ENCODE measurements around the gene FUOM. TPM values are rescaled to one million over a fixed set of nuclear protein-coding genes. Genes with fewer than 3 reads are reported as not detected.

The FUOM gene
- polyA plus RNA-seq, 2 donors: 10.0 to 11.7 TPM

- Histone ChIP-seq H3K36me3 (ENCODE audit: control insufficient read depth in 2 of 2, insufficient read depth in 2 of 2, low read length in 1 of 2) (no peaks in the 10 kb centered on the region), H3K4me1 (ENCODE audit: control insufficient read depth in 2 of 2, insufficient read depth in 2 of 2, low read length in 1 of 2) (no peaks in the 10 kb centered on the region), H3K27ac (ENCODE audit: low read depth in 2 of 2, low read length in 1 of 2) (no peak overlapping the region), H3K4me3 (ENCODE audit: low read depth in 1 of 2, low read length in 2 of 2) (no peak overlapping the region), H3K27me3 (ENCODE audit: control insufficient read depth in 1 of 2, insufficient read depth in 2 of 2, low read length in 2 of 2) (no peaks in the 10 kb centered on the region), H3K9me3 (ENCODE audit: control insufficient read depth in 2 of 2, insufficient read depth in 1 of 2, low read depth in 1 of 2, low read length in 1 of 2) (peaks cover 0 to 3% of the 10 kb centered on the region in 2 donors)
- 76 to 79% methylated on average over 12 of the region's 12 CpGs for WGBS, 2 donors
Observed at GRCh38 chr10:133350283-133350949, 7.4 kb downstream of the FUOM start.

DNA sequence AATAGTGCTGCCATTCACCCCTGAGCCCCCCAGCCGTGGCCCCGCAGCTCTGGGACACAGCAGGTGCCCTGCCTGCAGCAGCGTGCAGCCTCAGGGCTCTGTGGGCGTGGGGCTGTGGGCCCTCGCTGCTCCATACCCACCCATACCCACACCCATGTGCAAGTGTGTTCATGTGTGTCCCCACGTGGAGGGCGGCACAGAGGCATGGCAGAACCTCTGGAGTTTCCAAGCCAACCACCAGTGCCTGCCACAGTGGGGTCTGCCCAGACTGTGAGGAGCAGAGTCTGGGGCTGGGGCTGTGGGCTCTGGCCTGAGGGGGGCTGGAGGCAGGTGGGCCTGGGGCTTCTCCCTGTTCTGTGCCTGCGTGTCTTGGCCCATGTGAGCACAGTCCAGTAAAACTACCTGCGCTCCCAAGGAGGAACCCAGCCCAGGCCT, 8.2 kb downstream of the FUOM start:
- Histone ChIP-seq H3K9me3 (ENCODE audit: control insufficient read depth in 2 of 2, insufficient read depth in 1 of 2, low read depth in 1 of 2, low read length in 1 of 2) (peaks cover 0 to 3% of the 10 kb centered on the region in 2 donors), H3K4me3 (ENCODE audit: low read depth in 1 of 2, low read length in 2 of 2) (no peak overlapping the region), H3K27me3 (ENCODE audit: control insufficient read depth in 1 of 2, insufficient read depth in 2 of 2, low read length in 2 of 2) (no peaks in the 10 kb centered on the region), H3K4me1 (ENCODE audit: control insufficient read depth in 2 of 2, insufficient read depth in 2 of 2, low read length in 1 of 2) (no peaks in the 10 kb centered on the region), H3K27ac (ENCODE audit: low read depth in 2 of 2, low read length in 1 of 2) (no peak overlapping the region), H3K36me3 (ENCODE audit: control insufficient read depth in 2 of 2, insufficient read depth in 2 of 2, low read length in 1 of 2) (no peaks in the 10 kb centered on the region)
- WGBS, 2 donors: 50 to 56% methylated on average over 9 of the region's 9 CpGs

GRCh38 chr10:133349160-133349568, 8.7 kb downstream of the FUOM start:
- no peaks in the 10 kb centered on the region for H3K27me3 ChIP-seq (ENCODE audit: control insufficient read depth in 1 of 2, insufficient read depth in 2 of 2, low read length in 2 of 2)
- 75% methylated on average over 8 of the region's 8 CpGs for WGBS, 2 donors
- H3K36me3 ChIP-seq (ENCODE audit: control insufficient read depth in 2 of 2, insufficient read depth in 2 of 2, low read length in 1 of 2): no peaks in the 10 kb centered on the region
- peaks cover 0 to 3% of the 10 kb centered on the region in 2 donors for H3K9me3 ChIP-seq (ENCODE audit: control insufficient read depth in 2 of 2, insufficient read depth in 1 of 2, low read depth in 1 of 2, low read length in 1 of 2)
- no peak overlapping the region for H3K4me3 ChIP-seq (ENCODE audit: low read depth in 1 of 2, low read length in 2 of 2)
- H3K27ac ChIP-seq (ENCODE audit: low read depth in 2 of 2, low read length in 1 of 2): no peak overlapping the region
- no peaks in the 10 kb centered on the region for H3K4me1 ChIP-seq (ENCODE audit: control insufficient read depth in 2 of 2, insufficient read depth in 2 of 2, low read length in 1 of 2)

- H3K36me3 ChIP-seq (ENCODE audit: control insufficient read depth in 2 of 2, insufficient read depth in 2 of 2, low read length in 1 of 2): no peaks in the 10 kb centered on the region
- no peaks in the 10 kb centered on the region for H3K27me3 ChIP-seq (ENCODE audit: control insufficient read depth in 1 of 2, insufficient read depth in 2 of 2, low read length in 2 of 2)
- no peak overlapping the region for H3K27ac ChIP-seq (ENCODE audit: low read depth in 2 of 2, low read length in 1 of 2)
- WGBS, 2 donors: 49 to 50% methylated on average over 14 to 16 of the region's 16 CpGs
- peaks cover 0 to 3% of the 10 kb centered on the region in 2 donors for H3K9me3 ChIP-seq (ENCODE audit: control insufficient read depth in 2 of 2, insufficient read depth in 1 of 2, low read depth in 1 of 2, low read length in 1 of 2)
- H3K4me3 ChIP-seq (ENCODE audit: low read depth in 1 of 2, low read length in 2 of 2): no peak overlapping the region
- H3K4me1 ChIP-seq (ENCODE audit: control insufficient read depth in 2 of 2, insufficient read depth in 2 of 2, low read length in 1 of 2): no peaks in the 10 kb centered on the region
Observed at GRCh38 chr10:133347710-133348517, 9.9 kb downstream of the FUOM start.

DNA sequence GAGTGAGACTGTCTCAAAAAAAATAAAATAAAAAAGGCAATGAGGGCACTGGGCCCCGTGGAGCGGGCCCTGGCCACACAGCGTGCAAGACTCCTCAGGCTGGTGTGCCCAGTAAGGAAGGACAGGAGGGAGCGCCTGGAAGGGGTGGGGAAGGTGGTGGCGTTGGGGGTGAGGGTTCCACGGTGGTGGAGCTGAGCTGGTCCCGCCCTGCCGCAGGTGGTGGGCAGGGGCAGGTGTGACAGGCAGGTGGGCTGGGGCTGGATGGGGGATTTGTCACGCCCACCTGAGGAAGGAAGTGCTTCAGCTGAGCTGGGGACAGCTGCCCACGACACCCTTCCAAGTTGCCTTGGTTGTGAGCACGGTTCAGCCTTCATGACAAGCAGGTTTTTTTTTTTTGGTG, 11.4 kb downstream of the FUOM start:
- H3K27ac ChIP-seq (ENCODE audit: low read depth in 2 of 2, low read length in 1 of 2): no peak overlapping the region
- no peak overlapping the region for H3K4me3 ChIP-seq (ENCODE audit: low read depth in 1 of 2, low read length in 2 of 2)
- no peaks in the 10 kb centered on the region for H3K36me3 ChIP-seq (ENCODE audit: control insufficient read depth in 2 of 2, insufficient read depth in 2 of 2, low read length in 1 of 2)
- no peaks in the 10 kb centered on the region for H3K27me3 ChIP-seq (ENCODE audit: control insufficient read depth in 1 of 2, insufficient read depth in 2 of 2, low read length in 2 of 2)
- H3K4me1 ChIP-seq (ENCODE audit: control insufficient read depth in 2 of 2, insufficient read depth in 2 of 2, low read length in 1 of 2): no peaks in the 10 kb centered on the region
- WGBS, 2 donors: 48 to 54% methylated on average over 11 of the region's 11 CpGs
- H3K9me3 ChIP-seq (ENCODE audit: control insufficient read depth in 2 of 2, insufficient read depth in 1 of 2, low read depth in 1 of 2, low read length in 1 of 2): peaks cover 0 to 3% of the 10 kb centered on the region in 2 donors

GRCh38 chr10:133344236-133344635, 13.6 kb downstream of the FUOM start:
- Histone ChIP-seq H3K36me3 (ENCODE audit: control insufficient read depth in 2 of 2, insufficient read depth in 2 of 2, low read length in 1 of 2) (no peaks in the 10 kb centered on the region), H3K4me1 (ENCODE audit: control insufficient read depth in 2 of 2, insufficient read depth in 2 of 2, low read length in 1 of 2) (no peaks in the 10 kb centered on the region), H3K4me3 (ENCODE audit: low read depth in 1 of 2, low read length in 2 of 2) (no peak overlapping the region), H3K27ac (ENCODE audit: low read depth in 2 of 2, low read length in 1 of 2) (no peak overlapping the region), H3K27me3 (ENCODE audit: control insufficient read depth in 1 of 2, insufficient read depth in 2 of 2, low read length in 2 of 2) (no peaks in the 10 kb centered on the region), H3K9me3 (ENCODE audit: control insufficient read depth in 2 of 2, insufficient read depth in 1 of 2, low read depth in 1 of 2, low read length in 1 of 2) (peaks cover 0 to 8% of the 10 kb centered on the region in 2 donors)
- 64 to 70% methylated on average over 5 of the region's 5 CpGs for WGBS, 2 donors

- Histone ChIP-seq H3K9me3 (ENCODE audit: control insufficient read depth in 2 of 2, insufficient read depth in 1 of 2, low read depth in 1 of 2, low read length in 1 of 2) (peaks cover 0 to 10% of the 10 kb centered on the region in 2 donors), H3K27ac (ENCODE audit: low read depth in 2 of 2, low read length in 1 of 2) (no peak overlapping the region), H3K4me3 (ENCODE audit: low read depth in 1 of 2, low read length in 2 of 2) (no peak overlapping the region), H3K4me1 (ENCODE audit: control insufficient read depth in 2 of 2, insufficient read depth in 2 of 2, low read length in 1 of 2) (no peaks in the 10 kb centered on the region), H3K27me3 (ENCODE audit: control insufficient read depth in 1 of 2, insufficient read depth in 2 of 2, low read length in 2 of 2) (no peaks in the 10 kb centered on the region), H3K36me3 (ENCODE audit: control insufficient read depth in 2 of 2, insufficient read depth in 2 of 2, low read length in 1 of 2) (no peaks in the 10 kb centered on the region)
- WGBS, 2 donors: 57 to 68% methylated on average over 9 of the region's 9 CpGs
Observed at GRCh38 chr10:133343558-133343957, 14.3 kb downstream of the FUOM start.

- Histone ChIP-seq H3K4me3 (ENCODE audit: low read depth in 1 of 2, low read length in 2 of 2) (no peak overlapping the region), H3K4me1 (ENCODE audit: control insufficient read depth in 2 of 2, insufficient read depth in 2 of 2, low read length in 1 of 2) (no peaks in the 10 kb centered on the region), H3K36me3 (ENCODE audit: control insufficient read depth in 2 of 2, insufficient read depth in 2 of 2, low read length in 1 of 2) (no peaks in the 10 kb centered on the region), H3K27me3 (ENCODE audit: control insufficient read depth in 1 of 2, insufficient read depth in 2 of 2, low read length in 2 of 2) (no peaks in the 10 kb centered on the region), H3K27ac (ENCODE audit: low read depth in 2 of 2, low read length in 1 of 2) (no peak overlapping the region), H3K9me3 (ENCODE audit: control insufficient read depth in 2 of 2, insufficient read depth in 1 of 2, low read depth in 1 of 2, low read length in 1 of 2) (peaks cover 0 to 10% of the 10 kb centered on the region in 2 donors)
- WGBS, 2 donors: 72 to 78% methylated on average over 8 of the region's 8 CpGs
Observed at GRCh38 chr10:133342942-133343341, 14.9 kb downstream of the FUOM start.

- H3K4me3 ChIP-seq (ENCODE audit: low read depth in 1 of 2, low read length in 2 of 2): no peak overlapping the region
- WGBS, 2 donors: 87 to 88% methylated on average over 4 of the region's 4 CpGs
- H3K9me3 ChIP-seq (ENCODE audit: control insufficient read depth in 2 of 2, insufficient read depth in 1 of 2, low read depth in 1 of 2, low read length in 1 of 2): peaks cover 0 to 9% of the 10 kb centered on the region in 2 donors
- H3K36me3 ChIP-seq (ENCODE audit: control insufficient read depth in 2 of 2, insufficient read depth in 2 of 2, low read length in 1 of 2): no peaks in the 10 kb centered on the region
- no peaks in the 10 kb centered on the region for H3K27me3 ChIP-seq (ENCODE audit: control insufficient read depth in 1 of 2, insufficient read depth in 2 of 2, low read length in 2 of 2)
- H3K27ac ChIP-seq (ENCODE audit: low read depth in 2 of 2, low read length in 1 of 2): no peak overlapping the region
- H3K4me1 ChIP-seq (ENCODE audit: control insufficient read depth in 2 of 2, insufficient read depth in 2 of 2, low read length in 1 of 2): no peaks in the 10 kb centered on the region
Observed at GRCh38 chr10:133341983-133342382, 15.8 kb downstream of the FUOM start.
